GM21528 (cell line): ENCODE results near the gene OPN1MW2.
"Not testable (repeated sequence)": the region's sequence is repeated elsewhere in the genome, so short reads cannot be mapped to it uniquely, and the experiment has no call there.

Experiments used
- ATAC-seq: cut with Tn5 transposase; IDR thresholded peaks from one replicate; pipeline ENCODE4 v1.9.1; 2021; ENCODE audit warnings: mild to moderate bottlenecking, moderate library complexity; ENCODE audit not compliant: unreplicated experiment, low FRiP score

Gene OPN1MW2

DNA sequence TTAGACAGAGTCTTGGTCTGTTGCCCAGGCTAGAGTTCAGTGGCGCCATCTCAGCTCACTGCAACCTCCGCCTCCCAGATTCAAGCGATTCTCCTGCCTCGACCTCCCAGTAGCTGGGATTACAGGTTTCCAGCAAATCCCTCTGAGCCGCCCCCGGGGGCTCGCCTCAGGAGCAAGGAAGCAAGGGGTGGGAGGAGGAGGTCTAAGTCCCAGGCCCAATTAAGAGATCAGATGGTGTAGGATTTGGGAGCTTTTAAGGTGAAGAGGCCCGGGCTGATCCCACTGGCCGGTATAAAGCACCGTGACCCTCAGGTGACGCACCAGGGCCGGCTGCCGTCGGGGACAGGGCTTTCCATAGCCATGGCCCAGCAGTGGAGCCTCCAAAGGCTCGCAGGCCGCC, at the start of gene OPN1MW2:
TSS of gene OPN1MW2 (plus strand) at position 301 of the 400 bp plus-strand sequence. CDS start at position 361, 60 bp downstream.
- ATAC-seq = not testable (repeated sequence)

DNA sequence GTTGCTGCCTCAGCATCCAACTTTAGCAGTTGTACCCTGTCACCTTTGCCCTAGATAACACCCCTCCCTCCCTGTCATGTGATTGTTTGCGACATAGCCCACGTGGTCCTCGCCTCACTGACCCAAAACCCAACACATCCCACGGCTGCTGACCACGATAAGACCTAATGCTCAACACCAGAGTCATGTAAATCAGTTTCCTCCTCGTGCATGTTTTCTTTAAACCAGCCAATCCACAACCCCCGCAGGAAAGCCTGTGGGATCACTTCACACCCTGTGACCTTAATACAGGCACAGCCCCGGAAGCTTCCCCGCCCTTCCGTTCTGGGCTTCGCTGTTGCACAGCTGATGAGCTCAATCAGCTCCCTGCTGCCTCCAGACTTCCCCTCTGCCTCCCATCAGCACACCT, 47.0 kb upstream of the OPN1MW2 start:
- not testable (repeated sequence) for ATAC-seq

DNA sequence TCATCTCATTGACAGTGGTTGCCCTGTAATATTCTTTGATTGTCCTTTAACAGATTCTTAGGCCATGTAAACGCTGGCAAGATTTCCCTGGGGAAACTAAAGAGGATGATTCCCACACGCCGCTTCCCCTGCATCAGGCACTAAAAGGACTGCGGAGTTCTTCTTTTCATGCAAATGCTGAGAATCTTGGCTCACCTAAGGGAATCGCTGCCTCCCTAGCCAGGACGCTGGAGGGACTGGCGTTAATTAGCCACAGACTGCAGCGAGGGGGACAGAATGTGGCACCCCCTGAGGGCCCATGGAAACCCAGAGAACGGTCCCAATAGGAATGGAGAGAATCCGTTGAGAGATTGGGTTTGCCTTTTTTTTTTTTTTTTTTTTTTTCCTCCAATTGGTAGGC, 45.2 kb upstream of the OPN1MW2 start:
- not testable (repeated sequence) for ATAC-seq

DNA sequence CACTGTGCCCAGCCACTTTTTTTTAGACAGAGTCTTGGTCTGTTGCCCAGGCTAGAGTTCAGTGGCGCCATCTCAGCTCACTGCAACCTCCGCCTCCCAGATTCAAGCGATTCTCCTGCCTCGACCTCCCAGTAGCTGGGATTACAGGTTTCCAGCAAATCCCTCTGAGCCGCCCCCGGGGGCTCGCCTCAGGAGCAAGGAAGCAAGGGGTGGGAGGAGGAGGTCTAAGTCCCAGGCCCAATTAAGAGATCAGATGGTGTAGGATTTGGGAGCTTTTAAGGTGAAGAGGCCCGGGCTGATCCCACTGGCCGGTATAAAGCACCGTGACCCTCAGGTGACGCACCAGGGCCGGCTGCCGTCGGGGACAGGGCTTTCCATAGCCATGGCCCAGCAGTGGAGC, 37.3 kb upstream of the OPN1MW2 start, which contains the start of gene OPN1MW:
TSS of gene OPN1MW (plus strand) at position 301 of the 400 bp plus-strand sequence. CDS start at position 383, 82 bp downstream.
- not testable (repeated sequence) for ATAC-seq

DNA sequence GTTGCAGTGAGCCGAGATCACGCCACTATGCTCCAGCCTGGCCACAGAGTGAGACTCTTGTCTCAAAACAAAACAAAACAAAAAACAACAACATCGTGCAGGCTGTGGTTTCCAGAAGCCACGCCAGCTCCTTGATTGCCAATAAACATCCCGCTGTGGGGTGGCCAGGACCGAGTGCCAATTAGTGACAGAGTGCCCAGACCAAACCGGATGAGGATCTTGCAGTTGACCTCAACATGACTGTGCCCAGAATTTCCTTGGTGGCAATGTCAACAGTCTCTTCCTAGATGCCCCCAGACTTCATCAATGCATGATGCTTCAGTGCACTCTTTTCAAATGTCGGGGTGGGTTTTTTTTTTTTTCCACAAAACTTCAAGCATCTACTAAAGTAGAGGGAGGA, 35.8 kb upstream of the OPN1MW2 start:
- ATAC-seq = not testable (repeated sequence)

DNA sequence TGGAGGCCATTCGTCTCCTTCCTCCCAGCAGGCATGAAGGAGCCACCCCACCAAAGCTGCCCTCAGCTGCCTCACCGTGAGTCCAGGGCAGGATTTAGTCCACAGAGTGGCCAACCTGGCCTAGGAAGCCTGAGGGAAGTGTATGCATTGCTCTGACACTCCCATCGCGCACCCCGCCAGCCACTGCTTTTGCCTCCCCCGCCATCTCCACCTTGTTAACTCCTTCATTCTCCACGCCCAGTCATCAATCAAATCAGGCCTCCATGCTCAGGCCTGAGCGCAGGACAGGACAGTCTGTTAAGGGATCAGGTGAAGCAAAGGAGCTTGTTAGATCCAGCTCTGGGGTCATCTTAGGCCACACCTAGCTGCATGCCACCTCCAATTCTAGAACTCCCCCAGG, 26.7 kb upstream of the OPN1MW2 start:
- not testable (repeated sequence) for ATAC-seq

DNA sequence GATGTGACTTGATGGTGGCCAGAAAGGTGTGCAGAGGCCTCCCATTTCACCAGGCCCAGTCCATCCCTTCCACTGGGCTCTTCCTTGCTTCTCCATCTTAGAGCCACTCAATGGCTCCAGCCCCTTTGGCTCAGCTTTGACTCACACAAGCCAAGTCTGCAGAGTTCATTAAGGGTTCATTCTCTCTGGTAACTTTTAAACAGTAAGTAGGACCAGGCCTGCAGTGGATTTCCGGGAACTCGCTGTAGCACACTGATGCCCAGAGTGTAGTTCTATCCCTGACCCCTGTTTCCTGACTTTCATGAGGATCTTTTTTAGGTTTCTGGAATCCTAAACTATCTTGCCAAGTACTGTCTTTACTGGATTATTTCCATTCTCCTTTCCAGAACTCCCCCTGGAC, 25.2 kb upstream of the OPN1MW2 start:
- ATAC-seq = not testable (repeated sequence)

DNA sequence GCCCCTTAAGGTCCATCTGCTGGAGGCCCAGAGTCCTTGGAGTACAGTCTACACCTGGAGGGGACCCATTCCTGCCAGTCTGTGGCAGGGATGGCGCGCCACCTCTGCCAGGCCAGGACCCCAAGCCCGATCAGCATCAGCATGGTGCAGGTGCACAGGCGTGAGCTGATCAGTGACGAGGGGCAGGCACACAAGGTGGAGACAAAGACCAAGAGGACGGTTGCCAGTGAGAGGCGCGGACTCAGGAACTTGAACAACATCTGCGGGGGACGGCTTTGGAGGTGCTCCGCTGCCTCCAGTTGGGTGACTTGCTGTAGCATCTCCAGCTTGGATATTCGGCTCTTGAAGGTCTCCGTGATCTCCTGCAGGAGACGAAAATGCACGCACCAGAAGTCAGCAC, 23.1 kb upstream of the OPN1MW2 start:
- ATAC-seq = not testable (repeated sequence)

DNA sequence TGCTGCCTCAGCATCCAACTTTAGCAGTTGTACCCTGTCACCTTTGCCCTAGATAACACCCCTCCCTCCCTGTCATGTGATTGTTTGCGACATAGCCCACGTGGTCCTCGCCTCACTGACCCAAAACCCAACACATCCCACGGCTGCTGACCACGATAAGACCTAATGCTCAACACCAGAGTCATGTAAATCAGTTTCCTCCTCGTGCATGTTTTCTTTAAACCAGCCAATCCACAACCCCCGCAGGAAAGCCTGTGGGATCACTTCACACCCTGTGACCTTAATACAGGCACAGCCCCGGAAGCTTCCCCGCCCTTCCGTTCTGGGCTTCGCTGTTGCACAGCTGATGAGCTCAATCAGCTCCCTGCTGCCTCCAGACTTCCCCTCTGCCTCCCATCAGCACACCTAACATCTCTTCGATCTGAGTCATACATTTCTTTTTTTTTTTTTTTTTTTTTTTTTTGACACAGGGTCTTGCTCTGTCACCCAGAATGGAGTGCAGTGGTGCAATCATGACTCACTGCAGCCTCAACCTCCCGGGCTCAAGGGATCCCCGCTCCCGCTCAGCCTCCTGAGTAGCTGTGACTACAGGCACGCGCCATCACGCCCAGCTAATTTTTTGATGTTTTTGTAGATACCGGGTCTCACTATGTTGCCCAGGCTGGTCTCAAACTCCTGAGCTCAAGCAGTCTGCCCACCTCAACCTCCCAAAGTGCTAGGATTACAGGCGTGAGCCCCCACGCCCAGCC, 9.7 kb upstream of the OPN1MW2 start:
- ATAC-seq = not testable (repeated sequence)

DNA sequence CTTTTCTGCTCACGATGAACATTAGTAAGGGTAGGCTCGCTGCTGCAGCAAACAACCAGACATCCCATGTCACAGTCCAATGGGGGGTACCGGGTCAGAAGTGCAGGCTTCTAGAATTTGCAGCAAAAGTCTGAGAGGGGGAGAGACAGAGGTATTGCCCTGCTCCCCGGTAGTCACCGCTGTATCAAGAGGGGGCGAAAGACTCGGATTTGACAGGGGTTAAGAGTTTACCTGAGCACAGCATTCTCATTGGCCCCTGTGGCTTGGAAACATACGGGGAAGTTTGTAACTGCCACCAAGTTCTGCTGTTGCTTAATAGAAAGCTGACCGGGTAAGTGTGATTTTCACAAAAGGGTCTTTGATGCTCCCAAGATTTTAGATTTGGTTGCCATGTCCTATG, 8.5 kb upstream of the OPN1MW2 start:
- ATAC-seq = not testable (repeated sequence)

DNA sequence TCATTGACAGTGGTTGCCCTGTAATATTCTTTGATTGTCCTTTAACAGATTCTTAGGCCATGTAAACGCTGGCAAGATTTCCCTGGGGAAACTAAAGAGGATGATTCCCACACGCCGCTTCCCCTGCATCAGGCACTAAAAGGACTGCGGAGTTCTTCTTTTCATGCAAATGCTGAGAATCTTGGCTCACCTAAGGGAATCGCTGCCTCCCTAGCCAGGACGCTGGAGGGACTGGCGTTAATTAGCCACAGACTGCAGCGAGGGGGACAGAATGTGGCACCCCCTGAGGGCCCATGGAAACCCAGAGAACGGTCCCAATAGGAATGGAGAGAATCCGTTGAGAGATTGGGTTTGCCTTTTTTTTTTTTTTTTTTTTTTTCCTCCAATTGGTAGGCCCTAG, 8.1 kb upstream of the OPN1MW2 start:
- ATAC-seq = not testable (repeated sequence)

DNA sequence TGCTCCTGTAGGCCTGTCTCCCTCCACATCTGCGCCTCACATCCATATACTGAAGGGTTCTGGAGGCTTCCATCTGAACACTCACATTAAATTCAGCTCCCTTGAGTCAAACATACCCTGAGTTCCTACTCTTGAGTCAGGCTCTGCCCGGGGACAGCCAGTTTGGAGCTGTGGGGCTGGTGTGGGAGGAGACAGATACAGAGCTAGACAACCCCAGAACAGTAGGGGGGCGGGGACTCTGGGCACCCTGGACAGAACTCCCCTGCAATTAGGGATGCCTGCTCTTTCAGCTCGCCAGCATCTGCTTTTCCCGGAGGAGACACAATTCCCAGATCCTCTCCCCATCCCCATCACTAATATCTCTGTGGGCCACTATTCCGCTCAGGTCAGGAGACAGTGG, 5.7 kb downstream of the OPN1MW2 start:
- not testable (repeated sequence) for ATAC-seq

DNA sequence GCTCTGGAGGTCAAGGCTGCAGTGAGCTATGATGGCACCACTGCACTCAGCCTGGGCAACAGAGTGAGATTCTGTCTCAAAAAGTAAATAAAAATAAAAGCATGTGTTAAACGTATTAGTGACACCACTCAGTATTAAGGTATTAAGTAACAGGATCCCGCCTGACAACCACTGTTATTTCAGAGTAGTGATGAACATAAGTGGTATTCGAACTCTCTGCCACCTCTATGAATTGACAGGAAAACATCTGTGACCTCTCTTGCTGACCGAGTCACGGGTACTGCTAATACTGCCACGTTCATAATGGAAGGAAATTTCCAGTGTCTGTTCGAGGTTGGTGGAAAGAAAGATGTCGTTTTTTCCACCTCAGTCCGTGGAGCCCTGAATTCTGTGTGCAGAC, 7.2 kb downstream of the OPN1MW2 start:
- ATAC-seq = not testable (repeated sequence)

DNA sequence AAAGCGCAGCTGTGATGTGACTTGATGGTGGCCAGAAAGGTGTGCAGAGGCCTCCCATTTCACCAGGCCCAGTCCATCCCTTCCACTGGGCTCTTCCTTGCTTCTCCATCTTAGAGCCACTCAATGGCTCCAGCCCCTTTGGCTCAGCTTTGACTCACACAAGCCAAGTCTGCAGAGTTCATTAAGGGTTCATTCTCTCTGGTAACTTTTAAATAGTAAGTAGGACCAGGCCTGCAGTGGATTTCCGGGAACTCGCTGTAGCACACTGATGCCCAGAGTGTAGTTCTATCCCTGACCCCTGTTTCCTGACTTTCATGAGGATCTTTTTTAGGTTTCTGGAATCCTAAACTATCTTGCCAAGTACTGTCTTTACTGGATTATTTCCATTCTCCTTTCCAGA, 11.9 kb downstream of the OPN1MW2 start:
- not testable (repeated sequence) for ATAC-seq

DNA sequence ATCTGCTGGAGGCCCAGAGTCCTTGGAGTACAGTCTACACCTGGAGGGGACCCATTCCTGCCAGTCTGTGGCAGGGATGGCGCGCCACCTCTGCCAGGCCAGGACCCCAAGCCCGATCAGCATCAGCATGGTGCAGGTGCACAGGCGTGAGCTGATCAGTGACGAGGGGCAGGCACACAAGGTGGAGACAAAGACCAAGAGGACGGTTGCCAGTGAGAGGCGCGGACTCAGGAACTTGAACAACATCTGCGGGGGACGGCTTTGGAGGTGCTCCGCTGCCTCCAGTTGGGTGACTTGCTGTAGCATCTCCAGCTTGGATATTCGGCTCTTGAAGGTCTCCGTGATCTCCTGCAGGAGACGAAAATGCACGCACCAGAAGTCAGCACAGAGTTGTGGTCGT, 14.1 kb downstream of the OPN1MW2 start:
- not testable (repeated sequence) for ATAC-seq

DNA sequence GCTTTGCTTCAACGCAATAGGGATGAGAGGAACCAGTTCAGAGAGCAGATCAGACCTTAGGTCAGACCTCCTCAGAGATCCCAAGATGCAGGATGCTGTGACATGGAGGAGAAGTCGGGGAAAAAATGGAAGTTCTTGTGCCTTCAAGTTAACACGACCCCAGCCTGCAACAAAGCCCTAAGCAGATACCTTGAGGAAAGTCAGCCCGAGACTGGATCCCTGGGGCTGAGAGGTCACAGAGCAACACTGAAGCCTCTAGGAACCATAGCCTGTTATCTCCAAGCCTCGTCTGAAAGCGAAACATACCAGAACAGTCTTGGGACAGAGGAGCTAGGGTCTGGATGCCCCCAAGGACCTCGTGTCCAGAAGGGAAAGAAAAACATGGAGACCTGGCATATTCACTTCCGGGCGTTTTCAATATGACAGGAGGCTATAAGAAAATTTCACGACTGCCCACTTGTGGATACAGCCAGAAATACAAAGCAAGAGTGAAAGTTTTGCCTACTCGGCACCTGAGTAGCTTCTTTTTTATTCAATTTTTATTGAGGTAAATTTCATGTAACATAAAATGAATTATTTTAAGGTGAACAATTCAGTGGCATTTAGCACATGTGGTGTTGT, 19.5 kb downstream of the OPN1MW2 start:
- not testable (repeated sequence) for ATAC-seq

DNA sequence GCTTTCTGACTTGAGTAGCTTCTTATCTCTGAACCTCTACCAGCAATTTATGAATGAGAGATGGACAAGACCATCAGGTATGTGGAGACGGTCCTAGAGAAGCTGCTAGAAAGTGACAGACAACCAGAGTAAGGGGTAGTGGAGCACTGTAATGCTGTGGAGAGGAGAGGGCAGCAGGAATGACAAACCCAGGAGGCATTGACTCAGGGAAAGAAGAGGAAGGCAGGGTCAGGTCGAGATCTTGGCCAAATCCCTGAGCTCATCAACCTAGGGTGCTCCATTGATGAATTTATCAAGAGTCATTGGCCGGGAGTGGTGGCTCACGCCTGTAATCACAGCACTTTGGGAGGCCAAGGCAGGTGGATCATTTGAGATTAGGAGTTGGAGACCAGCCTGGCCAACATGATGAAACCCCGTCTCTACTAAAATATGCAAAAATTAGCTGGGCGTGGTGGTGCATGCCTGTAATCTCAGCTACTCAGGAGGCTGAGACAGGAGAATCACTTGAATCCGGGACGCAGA, 20.5 kb downstream of the OPN1MW2 start:
- ATAC-seq = not testable (repeated sequence)

DNA sequence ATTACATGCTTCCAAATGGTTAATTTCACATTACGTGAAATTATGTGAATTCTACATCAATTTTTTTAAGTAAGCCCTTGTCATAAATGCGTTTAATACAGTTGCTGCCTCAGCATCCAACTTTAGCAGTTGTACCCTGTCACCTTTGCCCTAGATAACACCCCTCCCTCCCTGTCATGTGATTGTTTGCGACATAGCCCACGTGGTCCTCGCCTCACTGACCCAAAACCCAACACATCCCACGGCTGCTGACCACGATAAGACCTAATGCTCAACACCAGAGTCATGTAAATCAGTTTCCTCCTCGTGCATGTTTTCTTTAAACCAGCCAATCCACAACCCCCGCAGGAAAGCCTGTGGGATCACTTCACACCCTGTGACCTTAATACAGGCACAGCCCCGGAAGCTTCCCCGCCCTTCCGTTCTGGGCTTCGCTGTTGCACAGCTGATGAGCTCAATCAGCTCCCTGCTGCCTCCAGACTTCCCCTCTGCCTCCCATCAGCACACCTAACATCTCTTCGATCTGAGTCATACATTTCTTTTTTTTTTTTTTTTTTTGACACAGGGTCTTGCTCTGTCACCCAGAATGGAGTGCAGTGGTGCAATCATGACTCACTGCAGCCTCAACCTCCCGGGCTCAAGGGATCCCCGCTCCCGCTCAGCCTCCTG, 28.0 kb downstream of the OPN1MW2 start:
- ATAC-seq = not testable (repeated sequence)

DNA sequence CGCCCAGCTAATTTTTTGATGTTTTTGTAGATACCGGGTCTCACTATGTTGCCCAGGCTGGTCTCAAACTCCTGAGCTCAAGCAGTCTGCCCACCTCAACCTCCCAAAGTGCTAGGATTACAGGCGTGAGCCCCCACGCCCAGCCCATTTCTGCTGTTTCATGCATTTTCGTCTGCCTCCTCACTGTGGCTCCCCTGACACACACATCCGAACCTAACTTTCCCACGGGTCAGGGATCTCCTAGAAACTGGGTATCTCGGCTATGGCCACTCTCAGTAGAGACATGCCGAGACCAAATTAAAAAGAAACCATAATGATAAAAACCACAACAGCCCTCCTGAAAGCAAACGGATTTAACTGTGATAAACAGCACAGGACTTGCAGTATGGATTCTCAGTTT, 28.5 kb downstream of the OPN1MW2 start:
- not testable (repeated sequence) for ATAC-seq

DNA sequence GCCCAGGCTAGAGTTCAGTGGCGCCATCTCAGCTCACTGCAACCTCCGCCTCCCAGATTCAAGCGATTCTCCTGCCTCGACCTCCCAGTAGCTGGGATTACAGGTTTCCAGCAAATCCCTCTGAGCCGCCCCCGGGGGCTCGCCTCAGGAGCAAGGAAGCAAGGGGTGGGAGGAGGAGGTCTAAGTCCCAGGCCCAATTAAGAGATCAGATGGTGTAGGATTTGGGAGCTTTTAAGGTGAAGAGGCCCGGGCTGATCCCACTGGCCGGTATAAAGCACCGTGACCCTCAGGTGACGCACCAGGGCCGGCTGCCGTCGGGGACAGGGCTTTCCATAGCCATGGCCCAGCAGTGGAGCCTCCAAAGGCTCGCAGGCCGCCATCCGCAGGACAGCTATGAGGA, 37.7 kb downstream of the OPN1MW2 start, which contains the start of gene OPN1MW3:
TSS of gene OPN1MW3 (plus strand) at position 301 of the 400 bp plus-strand sequence. CDS start at position 339, 38 bp downstream.
- ATAC-seq = not testable (repeated sequence)

DNA sequence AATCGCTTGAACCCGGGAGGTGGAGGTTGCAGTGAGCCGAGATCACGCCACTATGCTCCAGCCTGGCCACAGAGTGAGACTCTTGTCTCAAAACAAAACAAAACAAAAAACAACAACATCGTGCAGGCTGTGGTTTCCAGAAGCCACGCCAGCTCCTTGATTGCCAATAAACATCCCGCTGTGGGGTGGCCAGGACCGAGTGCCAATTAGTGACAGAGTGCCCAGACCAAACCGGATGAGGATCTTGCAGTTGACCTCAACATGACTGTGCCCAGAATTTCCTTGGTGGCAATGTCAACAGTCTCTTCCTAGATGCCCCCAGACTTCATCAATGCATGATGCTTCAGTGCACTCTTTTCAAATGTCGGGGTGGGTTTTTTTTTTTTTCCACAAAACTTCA, 39.2 kb downstream of the OPN1MW2 start:
- not testable (repeated sequence) for ATAC-seq
